Endodermal cell (in vitro differentiated cells): ENCODE measurements around the gene TRIO. TPM values are rescaled to one million over a fixed set of nuclear protein-coding genes. Genes with fewer than 3 reads are reported as not detected.

Experiments used
- DNase-seq: peaks from one replicate; pipeline ENCODE4 v3.0.0-alpha.2; 2017
- H3K27ac ChIP-seq: 2 replicates; pipeline ENCODE4 v1.5.1; 2013; ENCODE audit warnings: mild to moderate bottlenecking, low read depth, low read length, moderate library complexity
- H3K27me3 ChIP-seq: 2 replicates; pipeline ENCODE4 v1.6.1; 2013; ENCODE audit warnings: mild to moderate bottlenecking, low read length, moderate library complexity; ENCODE audit not compliant: insufficient read depth, control insufficient read depth, poor library complexity, severe bottlenecking
- H3K36me3 ChIP-seq: 2 replicates; pipeline ENCODE4 v1.7.0; 2013; ENCODE audit warnings: mild to moderate bottlenecking, low read length, moderate library complexity; ENCODE audit not compliant: control insufficient read depth, insufficient read depth
- H3K4me1 ChIP-seq: one replicate; pipeline ENCODE4 v1.7.0; 2013; ENCODE audit warnings: low read length; ENCODE audit not compliant: control insufficient read depth, insufficient read depth
- H3K4me3 ChIP-seq: 2 replicates; pipeline ENCODE4 v1.5.1; 2013; ENCODE audit warnings: mild to moderate bottlenecking, low read length, moderate library complexity
- H3K9ac ChIP-seq: 2 replicates; pipeline ENCODE4 v1.6.1; 2013; ENCODE audit warnings: mild to moderate bottlenecking, low read length, moderate library complexity; ENCODE audit not compliant: poor library complexity, severe bottlenecking; ENCODE audit errors: extremely low read depth
- H3K9me3 ChIP-seq: 2 replicates; pipeline ENCODE4 v1.6.1; 2013; ENCODE audit warnings: mild to moderate bottlenecking, low read length, moderate library complexity; ENCODE audit not compliant: control insufficient read depth
- H3K27ac Mint-ChIP-seq: 2 replicates; pipeline ENCODE4 v1.8.0; 2020; ENCODE audit warnings: mixed read lengths
- H3K27me3 Mint-ChIP-seq: 2 replicates; pipeline ENCODE4 v1.8.0; 2021; ENCODE audit warnings: mild to moderate bottlenecking, mixed read lengths; ENCODE audit not compliant: insufficient read depth
- H3K36me3 Mint-ChIP-seq: 2 replicates; pipeline ENCODE4 v1.8.0; 2020; ENCODE audit warnings: low read depth, mixed read lengths
- H3K4me1 Mint-ChIP-seq: 2 replicates; pipeline ENCODE4 v1.8.0; 2020; ENCODE audit warnings: mixed read lengths
- H3K4me3 Mint-ChIP-seq: 2 replicates; pipeline ENCODE4 v1.8.0; 2020; ENCODE audit warnings: mild to moderate bottlenecking, moderate library complexity, mixed read lengths
- H3K9me3 Mint-ChIP-seq: 2 replicates; pipeline ENCODE4 v1.8.0; 2020; ENCODE audit warnings: mild to moderate bottlenecking, mixed read lengths
- CTCF ChIP-seq: fragments of 200-600 bp; sonication (generic); conservative IDR thresholded peaks from 2 replicates; pipeline ENCODE4 v1.5.0; 2021; ENCODE audit warnings: antibody characterized with exemption, mild to moderate bottlenecking
- WGBS, 2 experiments: methylation state at CpG; one replicate each; pipeline versions ENCODE4 v1.1.5 to v1.1.7; 2013; ENCODE audit warnings: missing lambda C conversion rate in 2 of 2, mixed read lengths in 1 of 2; ENCODE audit not compliant: insufficient coverage in 1 of 2, insufficient read length in 1 of 2; 5-methylcytosine and 5-hydroxymethylcytosine counted together
- total RNA-seq, 2 donors: library from RNA; stranded (reverse); fragmentation: NEBNext Ultra II Directional in 1 of 2; extraction: Animal tissue kit (Norgen Biotek cat#: 25700) in 1 of 2; gene quantifications; 2 replicates in 1 of 2; 3 replicates in 1 of 2; pipeline ENCODE4 v1.2.1, GENCODE V29; 2021

Gene TRIO
- total RNA-seq, 2 donors from 2014 or later = 88.3 to 109 TPM

- WGBS, 2 experiments = 91 to 100% methylated on average over 2 to 4 of the region's 6 CpGs
- no peak for TF ChIP-seq CTCF
- peaks cover 2% of the 10 kb centered on the region for H3K4me1 ChIP-seq
- no peaks in the 10 kb centered on the region for H3K27me3 ChIP-seq
- Mint-ChIP-seq H3K27me3 (no peaks in the 10 kb centered on the region), H3K4me3 (no peak overlapping the region), H3K9me3 (no peaks in the 10 kb centered on the region), H3K27ac (no peak overlapping the region), H3K36me3 (peaks cover 15% of the 10 kb centered on the region), H3K4me1 (peaks cover 27% of the 10 kb centered on the region)
- H3K4me3 ChIP-seq = no peak overlapping the region
- H3K9ac ChIP-seq = no peak overlapping the region
- H3K36me3 ChIP-seq = peaks cover 13% of the 10 kb centered on the region
- no peak for DNase-seq
- H3K9me3 ChIP-seq = no peaks in the 10 kb centered on the region
- no peak overlapping the region for H3K27ac ChIP-seq
Observed at GRCh38 chr5:14327624-14328023, 184.5 kb downstream of the TRIO start.

- H3K4me3 ChIP-seq = no peak overlapping the region
- peaks cover 27% of the 10 kb centered on the region for H3K4me1 Mint-ChIP-seq
- no peak overlapping the region for H3K27ac ChIP-seq
- no peak overlapping the region for H3K27ac Mint-ChIP-seq
- H3K9me3 ChIP-seq = no peaks in the 10 kb centered on the region
- no peaks in the 10 kb centered on the region for H3K9me3 Mint-ChIP-seq
- peaks cover 20% of the 10 kb centered on the region for H3K36me3 Mint-ChIP-seq
- H3K27me3 Mint-ChIP-seq = no peaks in the 10 kb centered on the region
- no peak overlapping the region for H3K9ac ChIP-seq
- peaks cover 2% of the 10 kb centered on the region for H3K4me1 ChIP-seq
- no peak for DNase-seq
- no peaks in the 10 kb centered on the region for H3K27me3 ChIP-seq
- WGBS, 2 experiments = 95 to 100% methylated on average over 13 to 14 of the region's 14 CpGs
- no peak overlapping the region for H3K4me3 Mint-ChIP-seq
- peaks cover 15% of the 10 kb centered on the region for H3K36me3 ChIP-seq
- no peak for TF ChIP-seq CTCF
Observed at GRCh38 chr5:14328144-14328543, 185.0 kb downstream of the TRIO start.

- H3K27ac ChIP-seq = no peak overlapping the region
- 96% methylated on average over 2 of the region's 2 CpGs; no CpG with 5 or more reads in 1 of the 2 experiments for WGBS, 2 experiments
- Mint-ChIP-seq H3K4me1 (peaks cover 16% of the 10 kb centered on the region), H3K27me3 (no peaks in the 10 kb centered on the region), H3K27ac (no peak overlapping the region), H3K36me3 (peaks cover 23% of the 10 kb centered on the region), H3K9me3 (no peaks in the 10 kb centered on the region), H3K4me3 (no peak overlapping the region)
- no peaks in the 10 kb centered on the region for H3K27me3 ChIP-seq
- no peak overlapping the region for H3K9ac ChIP-seq
- H3K4me1 ChIP-seq = peaks cover 2% of the 10 kb centered on the region
- peaks cover 29% of the 10 kb centered on the region for H3K36me3 ChIP-seq
- no peak for DNase-seq
- no peak overlapping the region for H3K4me3 ChIP-seq
- no peaks in the 10 kb centered on the region for H3K9me3 ChIP-seq
- no peak for TF ChIP-seq CTCF
Observed at GRCh38 chr5:14330291-14330690, 187.1 kb downstream of the TRIO start.
